PC-9 (cell line): ENCODE data around the gene TAF3. TPM values are rescaled to one million over a fixed set of nuclear protein-coding genes. Genes with fewer than 3 reads are reported as not detected.

ENCODE experiments used
- BruUV-seq: library from RNA; stranded (reverse); fragments of 400-500 nt; replicated peaks from 2 replicates; lab custom pipeline; 2021; lab: Mats Ljungman, UMichigan
- CTCF ChIA-PET: fragments of 300-600 bp; sonication (Branson Sonifier 250); formaldehyde crosslinking; loops from one replicate; lab custom pipeline; 2022; ENCODE audit warnings: antibody characterized with exemption; lab: Charles Lee
- POLR2A ChIA-PET: fragments of 300-600 bp; sonication (Branson Sonifier 250); formaldehyde crosslinking; loops from one replicate; lab custom pipeline; 2022; ENCODE audit warnings: antibody characterized with exemption; ENCODE audit not compliant: unreplicated experiment; lab: Charles Lee
- DNase-seq, 2 experiments: peaks; one replicate each; pipeline versions ENCODE4 v3.0.0 to v3.0.0-alpha.2; 2015 to 2022; ENCODE audit warnings: mixed read lengths in 1 of 2
- H2AFZ ChIP-seq: fragments of 200-600 bp; sonication (generic); 2 replicates; pipeline ENCODE4 v1.8.1; 2017; ENCODE audit warnings: antibody characterized with exemption
- H3F3A ChIP-seq: fragments of 200-600 bp; sonication (generic); 2 replicates; pipeline ENCODE4 v1.8.1; 2017; ENCODE audit warnings: antibody characterized with exemption, mild to moderate bottlenecking, low read depth; ENCODE audit not compliant: insufficient read depth
- H3K27ac ChIP-seq: fragments of 200-600 bp; sonication (generic); 2 replicates; pipeline ENCODE4 v1.6.1; 2016; ENCODE audit warnings: mixed run types
- H3K27me3 ChIP-seq: fragments of 200-600 bp; sonication (generic); 2 replicates; pipeline ENCODE4 v1.6.1; 2016; ENCODE audit warnings: low read depth, mixed run types; ENCODE audit not compliant: insufficient read depth
- H3K36me3 ChIP-seq: fragments of 200-600 bp; sonication (generic); 2 replicates; pipeline ENCODE4 v1.6.1; 2016; ENCODE audit warnings: low read depth, mixed run types
- H3K4me1 ChIP-seq: fragments of 200-600 bp; sonication (generic); replicated peaks from 2 replicates; pipeline ENCODE4 v1.6.1; 2016; ENCODE audit warnings: mixed run types; ENCODE audit not compliant: insufficient read depth
- H3K4me2 ChIP-seq: fragments of 200-600 bp; sonication (generic); 2 replicates; pipeline ENCODE4 v1.6.1; 2017; ENCODE audit warnings: mixed run types
- H3K4me3 ChIP-seq: fragments of 200-600 bp; sonication (generic); 2 replicates; pipeline ENCODE4 v1.6.1; 2016; ENCODE audit warnings: mixed run types
- H3K79me2 ChIP-seq: fragments of 200-600 bp; sonication (generic); 2 replicates; pipeline ENCODE4 v1.6.1; 2017; ENCODE audit warnings: low read depth, mixed run types
- H3K9me2 ChIP-seq: fragments of 200-600 bp; sonication (generic); 2 replicates; pipeline ENCODE4 v1.8.1; 2017; ENCODE audit warnings: mild to moderate bottlenecking; ENCODE audit not compliant: insufficient read depth
- H3K9me3 ChIP-seq: fragments of 200-600 bp; sonication (generic); 2 replicates; pipeline ENCODE4 v1.8.1; 2016; ENCODE audit warnings: low read depth; ENCODE audit not compliant: insufficient read depth
- H4K20me1 ChIP-seq: fragments of 200-600 bp; sonication (generic); 2 replicates; pipeline ENCODE4 v1.8.1; 2017; ENCODE audit not compliant: insufficient read depth
- EZH2 ChIP-seq: fragments of 200-600 bp; sonication (generic); IDR thresholded peaks from 2 replicates; pipeline ENCODE4 v1.8.0; 2017; ENCODE audit warnings: antibody characterized with exemption, low read depth
- intact Hi-C: fragments of 100-400 bp; cut with micrococcal nuclease; formaldehyde crosslinking; loops from one replicate; pipeline ENCODE4 v1.10.0; 2022; ENCODE audit not compliant: unreplicated experiment
- total RNA-seq: library from RNA; stranded (reverse); gene quantifications from 2 replicates; pipeline ENCODE4 v1.2.3, GENCODE V29; 2021
- TF ChIP-seq, protein P1 (sequence below): fragments of 200-600 bp; sonication (generic); conservative IDR thresholded peaks from 2 replicates; pipeline ENCODE4 v1.6.1; 2017; ENCODE audit warnings: mixed run types, antibody characterized with exemption, mild to moderate bottlenecking, moderate library complexity

Gene TAF3
- total RNA-seq, 1 experiment from 2014 or later = 7.7 TPM

GRCh38 chr10:7967035-7967434 lies 148.7 kb downstream of the TAF3 start:
- DNase-seq = no peak
- Histone ChIP-seq H3K4me3 (no peak overlapping the region), H2AFZ (no peak overlapping the region), H4K20me1 (no peaks in the 10 kb centered on the region), H3K36me3 (no peaks in the 10 kb centered on the region), H3K79me2 (no peaks in the 10 kb centered on the region), H3F3A (no peaks in the 10 kb centered on the region), H3K4me1 (no peaks in the 10 kb centered on the region), H3K27me3 (no peaks in the 10 kb centered on the region), H3K9me2 (no peaks in the 10 kb centered on the region), H3K9me3 (no peaks in the 10 kb centered on the region), H3K4me2 (no peak overlapping the region), H3K27ac (no peak overlapping the region)
- TF ChIP-seq, protein P1, sequence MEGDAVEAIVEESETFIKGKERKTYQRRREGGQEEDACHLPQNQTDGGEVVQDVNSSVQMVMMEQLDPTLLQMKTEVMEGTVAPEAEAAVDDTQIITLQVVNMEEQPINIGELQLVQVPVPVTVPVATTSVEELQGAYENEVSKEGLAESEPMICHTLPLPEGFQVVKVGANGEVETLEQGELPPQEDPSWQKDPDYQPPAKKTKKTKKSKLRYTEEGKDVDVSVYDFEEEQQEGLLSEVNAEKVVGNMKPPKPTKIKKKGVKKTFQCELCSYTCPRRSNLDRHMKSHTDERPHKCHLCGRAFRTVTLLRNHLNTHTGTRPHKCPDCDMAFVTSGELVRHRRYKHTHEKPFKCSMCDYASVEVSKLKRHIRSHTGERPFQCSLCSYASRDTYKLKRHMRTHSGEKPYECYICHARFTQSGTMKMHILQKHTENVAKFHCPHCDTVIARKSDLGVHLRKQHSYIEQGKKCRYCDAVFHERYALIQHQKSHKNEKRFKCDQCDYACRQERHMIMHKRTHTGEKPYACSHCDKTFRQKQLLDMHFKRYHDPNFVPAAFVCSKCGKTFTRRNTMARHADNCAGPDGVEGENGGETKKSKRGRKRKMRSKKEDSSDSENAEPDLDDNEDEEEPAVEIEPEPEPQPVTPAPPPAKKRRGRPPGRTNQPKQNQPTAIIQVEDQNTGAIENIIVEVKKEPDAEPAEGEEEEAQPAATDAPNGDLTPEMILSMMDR = no peak
- no peak for TF ChIP-seq EZH2
- ChIA-PET POLR2A (no interaction called here), CTCF (no interaction called here)
- intact Hi-C loops = no loop called here
- BruUV-seq = no TSS peak

DNA sequence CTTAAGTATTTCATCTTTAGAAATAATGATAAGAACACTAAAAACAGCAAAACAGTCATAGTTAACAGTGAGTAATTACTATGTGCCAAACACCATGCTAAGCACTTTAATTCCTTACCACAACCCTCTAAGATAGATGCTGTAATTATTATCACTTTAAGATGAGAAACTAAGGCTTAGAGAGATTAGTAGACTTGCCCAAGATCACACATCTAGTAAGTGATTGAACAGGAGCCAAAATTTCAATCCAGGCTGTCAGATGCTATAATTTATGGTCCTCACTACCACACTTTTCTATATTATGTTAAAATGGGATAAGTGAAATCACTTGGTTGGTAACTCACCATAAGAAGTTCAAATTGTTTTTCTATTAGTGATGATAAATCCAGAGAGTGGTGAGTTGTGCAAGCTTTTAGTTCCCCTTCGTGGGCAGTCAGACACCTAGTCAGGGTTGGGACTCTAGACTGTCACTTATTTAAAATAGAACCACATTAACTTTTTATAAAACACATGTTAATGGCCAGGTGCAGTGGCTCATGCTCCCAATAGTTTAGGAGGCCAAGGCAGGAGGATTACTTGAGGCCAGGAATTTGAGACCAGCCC lies 150.3 kb downstream of the TAF3 start:
- H3K27me3 ChIP-seq = no peaks in the 10 kb centered on the region
- no peaks in the 10 kb centered on the region for H3K4me1 ChIP-seq
- no peaks in the 10 kb centered on the region for H3K36me3 ChIP-seq
- no peaks in the 10 kb centered on the region for H3K9me2 ChIP-seq
- CTCF ChIA-PET = no interaction called here
- H3K4me2 ChIP-seq = no peak overlapping the region
- H3K79me2 ChIP-seq = no peaks in the 10 kb centered on the region
- H3K27ac ChIP-seq = no peak overlapping the region
- TF ChIP-seq EZH2 = no peak
- POLR2A ChIA-PET = no interaction called here
- intact Hi-C loops = no loop called here
- H3K4me3 ChIP-seq = no peak overlapping the region
- H3F3A ChIP-seq = no peaks in the 10 kb centered on the region
- BruUV-seq = no TSS peak
- H2AFZ ChIP-seq = no peak overlapping the region
- no peaks in the 10 kb centered on the region for H4K20me1 ChIP-seq
- H3K9me3 ChIP-seq = no peaks in the 10 kb centered on the region
- DNase-seq = no peak

- DNase-seq = peak in 1 of 2 experiments; percentile 17
- Histone ChIP-seq H3K9me3 (no peaks in the 10 kb centered on the region), H3F3A (no peaks in the 10 kb centered on the region), H3K4me1 (no peaks in the 10 kb centered on the region), H4K20me1 (no peaks in the 10 kb centered on the region), H3K9me2 (no peaks in the 10 kb centered on the region), H3K79me2 (no peaks in the 10 kb centered on the region), H3K4me3 (no peak overlapping the region), H3K36me3 (no peaks in the 10 kb centered on the region), H3K27ac (no peak overlapping the region), H3K4me2 (no peak overlapping the region), H2AFZ (no peak overlapping the region), H3K27me3 (no peaks in the 10 kb centered on the region)
- TF ChIP-seq, protein P1 = no peak
- no peak for TF ChIP-seq EZH2
- ChIA-PET CTCF (no interaction called here), POLR2A (no interaction called here)
- intact Hi-C loops = no loop called here
- no TSS peak for BruUV-seq
Observed at GRCh38 chr10:7969623-7970022, 151.3 kb downstream of the TAF3 start.
